T-helper 22 cell (primary cell): ENCODE data around the gene TMEM179.
"Not testable (repeated sequence)": the region's sequence is repeated elsewhere in the genome, so short reads cannot be mapped to it uniquely, and the experiment has no call there.

Source experiments
- DNase-seq: peaks from one replicate; pipeline ENCODE4 v3.0.0-alpha.2; 2020; ENCODE audit warnings: low read depth

TMEM179 gene

GRCh38 chr14:104637546-104638003, 33.0 kb upstream of the TMEM179 start:
- no peak for DNase-seq

GRCh38 chr14:104636846-104637545, 32.4 kb upstream of the TMEM179 start:
- DNase-seq: not testable (repeated sequence)

GRCh38 chr14:104636131-104636530, 31.6 kb upstream of the TMEM179 start:
- DNase-seq: no peak

- DNase-seq: no peak
Measured at GRCh38 chr14:104635717-104636116, 31.1 kb upstream of the TMEM179 start.

GRCh38 chr14:104634886-104635570, 30.5 kb upstream of the TMEM179 start:
- DNase-seq: no peak

GRCh38 chr14:104634138-104634760, 29.7 kb upstream of the TMEM179 start:
- DNase-seq: no peak

- DNase-seq: no peak
Measured at GRCh38 chr14:104633276-104634137, 28.9 kb upstream of the TMEM179 start.

- no peak for DNase-seq
Measured at GRCh38 chr14:104632781-104633180, 28.2 kb upstream of the TMEM179 start.

- no peak for DNase-seq
Measured at GRCh38 chr14:104624939-104625338, 20.4 kb upstream of the TMEM179 start.

GRCh38 chr14:104614126-104614812, 9.7 kb upstream of the TMEM179 start:
- no peak for DNase-seq

GRCh38 chr14:104611881-104612280, 7.3 kb upstream of the TMEM179 start:
- no peak for DNase-seq

- DNase-seq: no peak
Measured at GRCh38 chr14:104610749-104611310, 6.3 kb upstream of the TMEM179 start.

GRCh38 chr14:104609666-104610065, 5.1 kb upstream of the TMEM179 start:
- no peak for DNase-seq

GRCh38 chr14:104603711-104604401, 716 bp downstream of the TMEM179 start:
- DNase-seq: no peak

- no peak for DNase-seq
Measured at GRCh38 chr14:104602933-104603325, 1.6 kb downstream of the TMEM179 start.

- DNase-seq: no peak
Measured at GRCh38 chr14:104602315-104602932, 2.1 kb downstream of the TMEM179 start.

GRCh38 chr14:104601786-104602185, 2.8 kb downstream of the TMEM179 start:
- DNase-seq: no peak

- no peak for DNase-seq
Measured at GRCh38 chr14:104600805-104601204, 3.8 kb downstream of the TMEM179 start.

- DNase-seq: no peak
Measured at GRCh38 chr14:104600141-104600643, 4.4 kb downstream of the TMEM179 start.

- no peak for DNase-seq
Measured at GRCh38 chr14:104599446-104599845, 5.1 kb downstream of the TMEM179 start.
